Measurements from ENCODE around the gene RAB6B. TPM values are rescaled to one million over a fixed set of nuclear protein-coding genes. Genes with fewer than 3 reads are reported as not detected.

RAB6B gene
- polyA plus RNA-seq, 2 of the 4 experiments (the other 2 are of a cell fraction) = 2.4 to 2.5 TPM

DNA sequence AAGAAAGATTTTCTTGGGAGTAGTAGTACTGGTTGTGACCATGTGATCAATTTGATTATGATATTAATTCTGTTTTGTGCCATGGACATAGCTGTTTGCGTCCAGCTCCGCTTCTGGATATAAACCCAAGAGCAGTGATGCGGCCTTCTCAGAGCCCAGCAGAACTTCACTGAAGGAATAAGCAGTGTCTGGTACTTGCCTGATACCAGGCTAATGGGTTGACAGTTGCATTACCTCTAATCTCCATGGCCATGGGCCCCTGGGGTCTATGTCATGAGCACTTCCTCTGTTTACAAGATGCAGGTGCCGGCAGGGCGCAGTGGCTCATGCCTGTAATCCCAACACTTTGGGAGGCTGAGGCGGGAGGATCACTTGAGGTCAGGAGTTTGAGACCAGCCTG lies 36.3 kb upstream of the RAB6B start:
- Histone ChIP-seq H3K4me2 (no peak overlapping the region), H3K4me1 (no peaks in the 10 kb centered on the region), H3K4me3 (no peak overlapping the region), H3K27ac (no peak overlapping the region), H3K9me3 (no peaks in the 10 kb centered on the region)
- FAIRE-seq (no peak), ATAC-seq (no peak), DNase-seq (ENCODE audit: low read depth in 1 of 2, low spot score in 1 of 2) (no peak)
- CTCF ChIA-PET = interaction anchor here (0.6 to 5.1 kb wide), 5 partner anchors 8 to 553 kb away, joined by 3 to 49 read pairs (median 3); no protein-coding TSS in a partner anchor
- WGBS (ENCODE audit: missing lambda C conversion rate) = 89% methylated on average over 3 of the region's 6 CpGs
- POLR2A ChIA-PET = no interaction called here
- TF ChIP-seq, protein P1, sequence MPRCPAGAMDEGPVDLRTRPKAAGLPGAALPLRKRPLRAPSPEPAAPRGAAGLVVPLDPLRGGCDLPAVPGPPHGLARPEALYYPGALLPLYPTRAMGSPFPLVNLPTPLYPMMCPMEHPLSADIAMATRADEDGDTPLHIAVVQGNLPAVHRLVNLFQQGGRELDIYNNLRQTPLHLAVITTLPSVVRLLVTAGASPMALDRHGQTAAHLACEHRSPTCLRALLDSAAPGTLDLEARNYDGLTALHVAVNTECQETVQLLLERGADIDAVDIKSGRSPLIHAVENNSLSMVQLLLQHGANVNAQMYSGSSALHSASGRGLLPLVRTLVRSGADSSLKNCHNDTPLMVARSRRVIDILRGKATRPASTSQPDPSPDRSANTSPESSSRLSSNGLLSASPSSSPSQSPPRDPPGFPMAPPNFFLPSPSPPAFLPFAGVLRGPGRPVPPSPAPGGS (IDR thresholded peaks at IDR 0.05) = no peak
- TF ChIP-seq RFX5 (IDR thresholded peaks at IDR 0.05) = no peak
- no peak for TF ChIP-seq NFE2L2 (conservative IDR thresholded peaks at IDR 0.05; ENCODE audit: low read length)
- TF ChIP-seq ZNF302 (CRISPR knock-in tag; IDR thresholded peaks at IDR 0.05) = no peak
- no peak for TF ChIP-seq ZFP36 (IDR thresholded peaks at IDR 0.05; ENCODE audit: borderline replicate concordance, partially characterized antibody)
- no peak for TF ChIP-seq HES2 (IDR thresholded peaks at IDR 0.05)
- no peak for TF ChIP-seq KDM1A (IDR thresholded peaks at IDR 0.05; ENCODE audit: low read depth)
- no peak for TF ChIP-seq CEBPB (IDR thresholded peaks at IDR 0.05)
- no peak for TF ChIP-seq PBX3 (IDR thresholded peaks at IDR 0.05)
- no peak for TF ChIP-seq FOSL2 (IDR thresholded peaks at IDR 0.05)
- no peak for TF ChIP-seq FOSL2 (CRISPR knock-in tag; IDR thresholded peaks at IDR 0.05)
- TF ChIP-seq ZSCAN20 (CRISPR knock-in tag; IDR thresholded peaks at IDR 0.05) = no peak
- no peak for TF ChIP-seq TP53 (CRISPR knock-in tag; IDR thresholded peaks at IDR 0.05)
- TF ChIP-seq JUNB (IDR thresholded peaks at IDR 0.05) = no peak
- TF ChIP-seq NR3C1 (IDR thresholded peaks at IDR 0.05) = no peak
- TF ChIP-seq CTCF (IDR thresholded peaks at IDR 0.05) = no peak
- no peak for TF ChIP-seq HOXA7 (CRISPR knock-in tag; IDR thresholded peaks at IDR 0.05)

- ChIA-PET POLR2A (no interaction called here), CTCF (interaction anchor here (0.7 to 5.1 kb wide), 12 partner anchors 9 to 554 kb away, joined by 3 to 49 read pairs (median 4); no protein-coding TSS in a partner anchor)
- Histone ChIP-seq H3K9me3 (no peaks in the 10 kb centered on the region), H3K27ac (no peak overlapping the region), H3K4me1 (no peaks in the 10 kb centered on the region), H3K4me3 (no peak overlapping the region), H3K4me2 (no peak overlapping the region)
- 73% methylated on average over 8 of the region's 8 CpGs for WGBS (ENCODE audit: missing lambda C conversion rate)
- DNase-seq (ENCODE audit: low read depth in 1 of 2, low spot score in 1 of 2) (no peak), ATAC-seq (no peak), FAIRE-seq (no peak)
- TF ChIP-seq TP53 (CRISPR knock-in tag; IDR thresholded peaks at IDR 0.05) (no peak), ZFP36 (IDR thresholded peaks at IDR 0.05; ENCODE audit: borderline replicate concordance, partially characterized antibody) (no peak), E2F6 (IDR thresholded peaks at IDR 0.05; ENCODE audit: borderline replicate concordance, low read depth) (no peak), ESRRA (IDR thresholded peaks at IDR 0.05; ENCODE audit: borderline replicate concordance, low read length) (no peak), KDM5A (IDR thresholded peaks at IDR 0.05) (no peak), RFX5 (IDR thresholded peaks at IDR 0.05) (no peak), USF2 (IDR thresholded peaks at IDR 0.05) (no peak), HDAC2 (IDR thresholded peaks at IDR 0.05) (no peak), FOSB (CRISPR knock-in tag; IDR thresholded peaks at IDR 0.05) (no peak), CEBPB (IDR thresholded peaks at IDR 0.05) (no peak), FOSL2 (IDR thresholded peaks at IDR 0.05) (no peak), FOSL2 (CRISPR knock-in tag; IDR thresholded peaks at IDR 0.05) (no peak), HEYL (CRISPR knock-in tag; IDR thresholded peaks at IDR 0.05) (no peak), RARB (CRISPR knock-in tag; IDR thresholded peaks at IDR 0.05) (no peak), EP300 (IDR thresholded peaks at IDR 0.05) (no peak), POLR2A (IDR thresholded peaks at IDR 0.05; ENCODE audit: low read length) (no peak), RCOR1 (IDR thresholded peaks at IDR 0.05; ENCODE audit: low read depth, low read length) (no peak)
- TF ChIP-seq, protein P2, sequence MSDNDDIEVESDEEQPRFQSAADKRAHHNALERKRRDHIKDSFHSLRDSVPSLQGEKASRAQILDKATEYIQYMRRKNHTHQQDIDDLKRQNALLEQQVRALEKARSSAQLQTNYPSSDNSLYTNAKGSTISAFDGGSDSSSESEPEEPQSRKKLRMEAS (IDR thresholded peaks at IDR 0.05) = no peak
These were observed 35.4 kb upstream of the RAB6B start for GRCh38 chr3:133931084-133931483.
